Retina (tissue), 1 donor: Measurements from ENCODE around the gene ZIC2.
A peak's percentile ranks its signal among the peaks of the same experiment; 100 is the strongest.

Source experiments
- DNase-seq: peaks from one replicate; pipeline ENCODE4 v3.0.0-alpha.2; 2016

Gene ZIC2

GRCh38 chr13:99974939-99975561, 6.5 kb upstream of the ZIC2 start:
- no peak for DNase-seq

DNA sequence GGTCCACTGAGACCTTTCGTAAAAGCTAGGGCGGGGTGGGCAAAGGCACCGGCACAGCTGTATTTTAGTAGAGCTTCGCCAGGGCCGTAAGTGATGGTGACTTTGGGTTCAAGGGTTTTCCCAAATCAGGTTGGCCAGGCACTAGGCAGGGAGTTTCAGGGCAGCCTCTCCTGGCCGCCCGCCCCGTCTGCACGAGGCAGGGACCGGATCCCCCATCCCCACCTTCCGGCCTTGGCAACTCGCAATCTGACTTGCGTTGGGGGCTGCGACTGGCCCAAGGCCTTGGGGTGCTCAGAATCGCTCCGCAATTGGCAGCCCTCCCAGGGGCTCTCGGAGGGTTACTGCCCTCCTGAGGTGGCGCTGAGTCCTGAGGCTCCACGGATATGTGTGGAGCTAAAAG, 6.0 kb upstream of the ZIC2 start:
- no peak for DNase-seq

GRCh38 chr13:99976575-99976974, 5.0 kb upstream of the ZIC2 start:
- peak; percentile 45 for DNase-seq

- DNase-seq = no peak
Measured at GRCh38 chr13:99977334-99977911, 4.2 kb upstream of the ZIC2 start.

- DNase-seq = peak; percentile 82
Measured at GRCh38 chr13:99977912-99978798, 3.4 kb upstream of the ZIC2 start.

DNA sequence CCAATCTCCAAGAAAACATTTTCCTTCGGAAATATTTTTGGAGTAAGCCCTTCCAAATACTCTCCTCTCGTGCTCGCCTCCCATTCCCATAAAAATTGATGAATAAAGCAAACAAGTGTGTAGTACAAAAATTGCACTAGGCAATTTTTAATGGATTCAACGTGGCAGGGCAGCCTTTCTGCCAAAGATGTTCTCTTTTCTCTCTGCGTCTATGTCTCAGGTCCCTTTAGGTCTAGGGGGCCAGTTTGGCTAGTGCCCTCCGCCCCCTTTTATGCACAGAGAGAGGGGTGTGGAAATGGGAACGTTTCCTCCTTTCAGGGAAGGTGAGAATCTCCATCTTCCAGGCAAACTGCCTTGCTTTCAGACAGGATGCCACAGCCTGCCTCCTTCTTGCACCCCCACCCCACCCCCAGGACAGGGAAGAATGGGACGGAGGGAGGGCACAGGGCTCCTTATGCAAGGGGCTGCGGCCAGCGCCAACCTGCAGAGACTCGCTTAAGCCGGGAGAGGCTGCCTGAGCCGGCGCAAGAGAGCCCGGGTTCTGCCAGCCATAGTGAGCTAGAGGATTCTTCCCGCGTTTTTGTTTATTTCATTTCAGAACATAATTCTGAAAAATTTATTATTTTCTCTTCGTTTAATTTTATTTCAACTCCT, 2.7 kb upstream of the ZIC2 start:
- peak; percentile 87 for DNase-seq

- DNase-seq = peak; percentile 87
Measured at GRCh38 chr13:99979453-99980200, 2.0 kb upstream of the ZIC2 start.

- peak; percentile 86 for DNase-seq
Measured at GRCh38 chr13:99980201-99980823, 1.3 kb upstream of the ZIC2 start.

- peak; percentile 94 for DNase-seq
Measured at GRCh38 chr13:99980824-99981734, 505 bp upstream of the ZIC2 start.

GRCh38 chr13:99982036-99982730, 599 bp downstream of the ZIC2 start:
- peak; percentile 64 for DNase-seq

- DNase-seq = peak; percentile 65
Measured at GRCh38 chr13:99982731-99983498, 1.3 kb downstream of the ZIC2 start.

GRCh38 chr13:99983499-99984401, 2.2 kb downstream of the ZIC2 start:
- peak; percentile 77 for DNase-seq

- DNase-seq = peak; percentile 83
Measured at GRCh38 chr13:99984461-99985240, 3.1 kb downstream of the ZIC2 start.

DNA sequence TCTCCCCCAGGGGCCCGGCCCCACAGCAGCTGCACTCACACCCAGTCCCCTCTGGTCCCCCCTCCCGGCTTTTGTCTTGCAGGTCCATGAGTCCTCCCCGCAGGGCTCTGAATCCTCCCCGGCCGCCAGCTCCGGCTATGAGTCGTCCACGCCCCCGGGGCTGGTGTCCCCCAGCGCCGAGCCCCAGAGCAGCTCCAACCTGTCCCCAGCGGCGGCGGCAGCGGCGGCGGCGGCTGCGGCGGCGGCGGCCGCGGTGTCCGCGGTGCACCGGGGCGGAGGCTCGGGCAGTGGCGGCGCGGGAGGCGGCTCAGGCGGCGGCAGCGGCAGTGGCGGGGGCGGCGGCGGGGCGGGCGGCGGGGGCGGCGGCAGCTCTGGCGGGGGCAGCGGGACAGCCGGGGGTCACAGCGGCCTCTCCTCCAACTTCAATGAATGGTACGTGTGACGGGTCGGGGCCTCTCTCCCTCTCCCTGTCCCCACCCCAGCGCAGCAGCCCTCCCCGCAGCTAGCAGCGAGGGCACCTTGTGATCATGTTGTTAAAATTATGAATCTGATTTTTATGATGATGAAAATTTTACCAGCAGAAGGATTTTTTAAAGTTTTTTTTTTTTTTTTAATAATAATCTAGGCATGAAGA, 3.8 kb downstream of the ZIC2 start:
- no peak for DNase-seq

DNA sequence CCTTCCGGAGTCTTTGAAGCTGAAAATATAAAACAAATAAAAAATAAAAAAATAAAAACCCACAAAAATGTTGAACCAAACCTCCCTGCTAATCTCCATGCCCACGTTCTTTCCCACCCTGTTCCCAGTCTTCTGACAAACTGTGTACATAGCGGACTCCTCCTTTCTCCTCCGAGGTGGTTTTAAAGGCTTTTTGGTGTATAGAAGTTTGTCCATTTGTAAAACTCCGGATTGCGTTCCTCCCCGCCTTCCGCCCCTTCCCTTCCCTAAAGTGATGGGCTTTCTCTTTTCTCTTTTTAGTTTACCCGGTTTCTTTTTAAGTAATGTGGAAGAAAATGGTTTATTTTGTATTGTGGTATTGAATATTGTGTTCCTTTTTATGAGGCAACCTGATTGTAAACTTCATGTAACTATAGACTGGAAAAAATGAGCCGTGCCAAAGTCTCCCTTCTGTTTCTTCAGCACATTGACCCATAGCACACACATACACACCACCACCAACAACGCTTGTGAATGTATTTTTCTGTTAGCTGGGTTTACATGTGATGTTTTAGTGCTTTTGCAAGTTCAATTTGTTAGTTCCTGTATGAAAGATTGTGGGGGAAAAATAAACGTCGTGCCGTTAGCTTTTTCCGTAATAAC, 4.4 kb downstream of the ZIC2 start:
- DNase-seq = peak; percentile 76

DNA sequence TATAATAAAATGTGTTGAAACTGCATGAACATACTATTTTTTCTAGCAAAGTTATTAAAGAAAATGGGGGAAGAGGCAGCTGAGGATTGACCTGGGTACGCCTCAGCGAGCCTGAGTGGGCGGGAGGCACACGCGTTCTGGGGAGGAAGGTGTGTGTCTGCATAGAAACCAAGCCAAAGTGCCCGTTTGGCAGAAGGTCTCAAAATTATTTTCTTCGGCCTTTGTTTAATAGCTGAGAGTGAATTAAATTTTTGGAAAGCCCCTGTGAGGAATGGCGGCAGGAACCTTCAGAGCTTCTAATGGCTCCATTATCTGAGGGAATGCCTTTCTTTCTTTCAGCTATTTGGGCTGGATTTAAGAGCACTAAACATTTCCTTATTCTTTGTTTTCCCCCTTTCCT, 5.2 kb downstream of the ZIC2 start:
- DNase-seq = peak; percentile 77
